ENCODE measurements around the gene CHKB.

The CHKB gene

GRCh38 chr22:50546326-50547262 lies 36.1 kb downstream of the CHKB start:
- TF ChIP-seq FOXM1 (IDR thresholded peaks at IDR 0.05; ENCODE audit: borderline replicate concordance, low read depth) (no peak), USF1 (IDR thresholded peaks at IDR 0.05) (no peak), TAF1 (IDR thresholded peaks at IDR 0.05; ENCODE audit: low read depth) (no peak), ZBTB7A (IDR thresholded peaks at IDR 0.05; ENCODE audit: low read depth) (no peak), MAX (IDR thresholded peaks at IDR 0.05) (no peak), CREB1 (IDR thresholded peaks at IDR 0.05; ENCODE audit: low read depth) (no peak), REST (IDR thresholded peaks at IDR 0.05; ENCODE audit: low read depth) (no peak), RAD21 (IDR thresholded peaks at IDR 0.05; ENCODE audit: low read depth) (no peak), TEAD4 (IDR thresholded peaks at IDR 0.05) (no peak)

GRCh38 chr22:50545522-50546325 lies 36.9 kb downstream of the CHKB start, which contains the start of gene KLHDC7B:
Gene KLHDC7B (plus strand): TSS chr22:50545899. CDS start chr22:50546244, 345 bp downstream.
- TF ChIP-seq EGR1 (IDR thresholded peaks at IDR 0.05) (no peak), TAF1 (IDR thresholded peaks at IDR 0.05; ENCODE audit: low read depth) (no peak), USF1 (IDR thresholded peaks at IDR 0.05) (no peak), TEAD4 (IDR thresholded peaks at IDR 0.05) (no peak), TCF12 (IDR thresholded peaks at IDR 0.05; ENCODE audit: low read depth) (no peak), MAX (IDR thresholded peaks at IDR 0.05) (no peak), YY1 (IDR thresholded peaks at IDR 0.05; ENCODE audit: low read depth) (no peak), FOXM1 (IDR thresholded peaks at IDR 0.05; ENCODE audit: borderline replicate concordance, low read depth) (no peak)

- TF ChIP-seq CREB1 (IDR thresholded peaks at IDR 0.05; ENCODE audit: low read depth) (no peak), TCF12 (IDR thresholded peaks at IDR 0.05; ENCODE audit: low read depth) (no peak)
Measured at GRCh38 chr22:50544746-50545253, 37.8 kb downstream of the CHKB start.

- TF ChIP-seq NFIC (IDR thresholded peaks at IDR 0.05) (no peak), FOXM1 (IDR thresholded peaks at IDR 0.05; ENCODE audit: borderline replicate concordance, low read depth) (no peak), MAX (IDR thresholded peaks at IDR 0.05) (no peak), CREB1 (IDR thresholded peaks at IDR 0.05; ENCODE audit: low read depth) (no peak), EGR1 (IDR thresholded peaks at IDR 0.05) (no peak), TAF1 (IDR thresholded peaks at IDR 0.05; ENCODE audit: low read depth) (no peak), ZBTB7A (IDR thresholded peaks at IDR 0.05; ENCODE audit: low read depth) (no peak), TCF12 (IDR thresholded peaks at IDR 0.05; ENCODE audit: low read depth) (no peak), REST (IDR thresholded peaks at IDR 0.05; ENCODE audit: low read depth) (no peak), CEBPB (IDR thresholded peaks at IDR 0.05) (no peak), YY1 (IDR thresholded peaks at IDR 0.05; ENCODE audit: low read depth) (no peak)
Measured at GRCh38 chr22:50544078-50544745, 38.4 kb downstream of the CHKB start.

GRCh38 chr22:50542416-50542927 lies 40.2 kb downstream of the CHKB start:
- no peak for TF ChIP-seq NFIC (IDR thresholded peaks at IDR 0.05)
- TF ChIP-seq CEBPB (IDR thresholded peaks at IDR 0.05) = no peak
- no peak for TF ChIP-seq EP300 (IDR thresholded peaks at IDR 0.05; ENCODE audit: borderline replicate concordance)
- no peak for TF ChIP-seq YY1 (IDR thresholded peaks at IDR 0.05; ENCODE audit: low read depth)
- TF ChIP-seq CREB1 (IDR thresholded peaks at IDR 0.05; ENCODE audit: low read depth) = no peak

All from Ishikawa (cell line).